GM19023 (cell line): ENCODE measurements around the gene DTX3.
"Not testable (repeated sequence)": the region's sequence is repeated elsewhere in the genome, so short reads cannot be mapped to it uniquely, and the experiment has no call there.

Source experiments
- ATAC-seq: cut with Tn5 transposase; IDR thresholded peaks from one replicate; pipeline ENCODE4 v1.9.1; 2021; ENCODE audit warnings: mild to moderate bottlenecking, moderate library complexity; ENCODE audit not compliant: unreplicated experiment

Gene DTX3

GRCh38 chr12:57604454-57604991 is at the start of gene DTX3:
Gene DTX3 (plus strand): TSS chr12:57604824. CDS start chr12:57606518, 1,694 bp downstream.
- peak; percentile 71 for ATAC-seq

- no peak for ATAC-seq
Measured at GRCh38 chr12:57554897-57555296, 49.7 kb upstream of the DTX3 start.

GRCh38 chr12:57558864-57559263 is 45.8 kb upstream of the DTX3 start:
- ATAC-seq = no peak

- ATAC-seq = no peak
Measured at GRCh38 chr12:57560516-57560915, 44.1 kb upstream of the DTX3 start.

GRCh38 chr12:57561117-57561516 is 43.5 kb upstream of the DTX3 start:
- not testable (repeated sequence) for ATAC-seq

GRCh38 chr12:57563358-57563757 is 41.3 kb upstream of the DTX3 start:
- ATAC-seq = no peak

GRCh38 chr12:57564178-57564740 is 40.4 kb upstream of the DTX3 start:
- ATAC-seq = no peak

GRCh38 chr12:57568838-57569237 is 35.8 kb upstream of the DTX3 start:
- ATAC-seq = no peak

GRCh38 chr12:57569858-57570257 is 34.8 kb upstream of the DTX3 start:
- no peak for ATAC-seq

- ATAC-seq = not testable (repeated sequence)
Measured at GRCh38 chr12:57570438-57570837, 34.2 kb upstream of the DTX3 start.

- ATAC-seq = no peak
Measured at GRCh38 chr12:57571926-57572762, 32.5 kb upstream of the DTX3 start.

- no peak for ATAC-seq
Measured at GRCh38 chr12:57574795-57575194, 29.8 kb upstream of the DTX3 start.

GRCh38 chr12:57575771-57576612 is 28.6 kb upstream of the DTX3 start:
- no peak for ATAC-seq

GRCh38 chr12:57576613-57577160 is 27.9 kb upstream of the DTX3 start:
- ATAC-seq = no peak

- no peak for ATAC-seq
Measured at GRCh38 chr12:57577981-57578758, 26.5 kb upstream of the DTX3 start.

- ATAC-seq = no peak
Measured at GRCh38 chr12:57579011-57579410, 25.6 kb upstream of the DTX3 start.

GRCh38 chr12:57579677-57580465 is 24.8 kb upstream of the DTX3 start:
- ATAC-seq = no peak

GRCh38 chr12:57580466-57580795 is 24.2 kb upstream of the DTX3 start:
- no peak for ATAC-seq

GRCh38 chr12:57581802-57582201 is 22.8 kb upstream of the DTX3 start:
- no peak for ATAC-seq

GRCh38 chr12:57582440-57582839 is 22.2 kb upstream of the DTX3 start:
- no peak for ATAC-seq
